Bronchial epithelial cell (primary cell): ENCODE data around the gene EXOSC7. TPM values are rescaled to one million over a fixed set of nuclear protein-coding genes. Genes with fewer than 3 reads are reported as not detected.

Experiments
- DNase-seq: peaks from one replicate; pipeline ENCODE4 v3.0.0-alpha.2; 2010; ENCODE audit warnings: low read depth
- FAIRE-seq: peaks from 2 replicates; lab custom pipeline; 2011; peaks lifted over from hg19 to GRCh38; lab: Jason Lieb, UNC
- H3K27me3 ChIP-seq: 2 replicates; pipeline ENCODE4 v1.5.1; 2011; ENCODE audit warnings: low read length; ENCODE audit not compliant: control insufficient read depth, insufficient read depth
- H3K36me3 ChIP-seq: 2 replicates; pipeline ENCODE4 v1.5.1; 2011; ENCODE audit warnings: low read length; ENCODE audit not compliant: control insufficient read depth, insufficient read depth
- H3K4me3 ChIP-seq: 2 replicates; pipeline ENCODE4 v1.5.1; 2011; ENCODE audit warnings: mild to moderate bottlenecking, low read depth, low read length, control low read depth
- total RNA-seq: library from RNA; depleted of rRNA; stranded (reverse); fragments of >200 nt; gene quantifications from 2 replicates; pipeline ENCODE4 v1.2.1, GENCODE V29; 2014
- TF ChIP-seq, protein P1 (sequence below): IDR thresholded peaks from 2 replicates; pipeline ENCODE4 v1.5.1; 2011; ENCODE audit warnings: mild to moderate bottlenecking, moderate library complexity, low read length, control low read depth, inconsistent platforms; ENCODE audit not compliant: insufficient read depth, severe bottlenecking

EXOSC7 gene
- total RNA-seq, 1 donor from 2014 or later, result 70.3 TPM

GRCh38 chr3:44993471-44994205, 17.6 kb downstream of the EXOSC7 start:
- peak; percentile 62 for FAIRE-seq
- no peaks in the 10 kb centered on the region for H3K27me3 ChIP-seq
- DNase-seq, result peak; percentile 92

DNA sequence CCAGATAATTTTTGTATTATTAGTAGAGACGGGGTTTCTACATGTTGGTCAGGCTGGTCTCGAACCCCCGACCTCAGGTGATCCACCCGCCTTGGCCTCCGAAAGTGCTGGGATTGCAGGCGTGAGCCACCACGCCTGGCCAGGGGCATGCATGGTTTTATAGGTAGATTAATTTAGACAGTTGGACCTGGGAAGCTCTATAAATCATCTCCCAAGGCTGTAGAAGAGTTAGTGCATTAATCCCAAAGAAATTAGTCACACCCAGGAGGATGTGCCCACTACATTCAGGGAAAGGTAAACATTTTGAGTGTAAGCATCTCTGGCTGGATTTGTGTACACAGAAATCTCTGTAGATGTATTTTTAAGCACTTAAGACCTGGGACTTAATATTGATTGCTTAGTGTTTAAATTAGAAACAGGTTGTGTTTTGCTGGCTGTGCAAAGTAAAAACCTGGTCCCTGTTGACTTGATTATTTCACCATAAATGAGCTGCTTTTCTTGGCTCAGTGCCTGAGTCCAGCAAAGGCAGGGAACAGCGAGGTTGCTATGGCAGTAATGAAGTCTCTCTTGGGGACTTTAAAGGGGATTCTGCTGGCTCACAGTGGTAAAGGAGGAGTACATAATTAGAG, 19.2 kb downstream of the EXOSC7 start:
- FAIRE-seq (no peak), DNase-seq (peak; percentile 49)
- no peak overlapping the region for H3K4me3 ChIP-seq
- no peaks in the 10 kb centered on the region for H3K27me3 ChIP-seq
- TF ChIP-seq, protein P1, sequence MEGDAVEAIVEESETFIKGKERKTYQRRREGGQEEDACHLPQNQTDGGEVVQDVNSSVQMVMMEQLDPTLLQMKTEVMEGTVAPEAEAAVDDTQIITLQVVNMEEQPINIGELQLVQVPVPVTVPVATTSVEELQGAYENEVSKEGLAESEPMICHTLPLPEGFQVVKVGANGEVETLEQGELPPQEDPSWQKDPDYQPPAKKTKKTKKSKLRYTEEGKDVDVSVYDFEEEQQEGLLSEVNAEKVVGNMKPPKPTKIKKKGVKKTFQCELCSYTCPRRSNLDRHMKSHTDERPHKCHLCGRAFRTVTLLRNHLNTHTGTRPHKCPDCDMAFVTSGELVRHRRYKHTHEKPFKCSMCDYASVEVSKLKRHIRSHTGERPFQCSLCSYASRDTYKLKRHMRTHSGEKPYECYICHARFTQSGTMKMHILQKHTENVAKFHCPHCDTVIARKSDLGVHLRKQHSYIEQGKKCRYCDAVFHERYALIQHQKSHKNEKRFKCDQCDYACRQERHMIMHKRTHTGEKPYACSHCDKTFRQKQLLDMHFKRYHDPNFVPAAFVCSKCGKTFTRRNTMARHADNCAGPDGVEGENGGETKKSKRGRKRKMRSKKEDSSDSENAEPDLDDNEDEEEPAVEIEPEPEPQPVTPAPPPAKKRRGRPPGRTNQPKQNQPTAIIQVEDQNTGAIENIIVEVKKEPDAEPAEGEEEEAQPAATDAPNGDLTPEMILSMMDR, result no peak
- peaks cover 20% of the 10 kb centered on the region for H3K36me3 ChIP-seq

More at GRCh38 chr3:44993471-44994205, 17.6 kb downstream of the EXOSC7 start:
- TF ChIP-seq, protein P1, result no peak
- Histone ChIP-seq H3K36me3 (peaks cover 17% of the 10 kb centered on the region), H3K4me3 (no peak overlapping the region)

DNA sequence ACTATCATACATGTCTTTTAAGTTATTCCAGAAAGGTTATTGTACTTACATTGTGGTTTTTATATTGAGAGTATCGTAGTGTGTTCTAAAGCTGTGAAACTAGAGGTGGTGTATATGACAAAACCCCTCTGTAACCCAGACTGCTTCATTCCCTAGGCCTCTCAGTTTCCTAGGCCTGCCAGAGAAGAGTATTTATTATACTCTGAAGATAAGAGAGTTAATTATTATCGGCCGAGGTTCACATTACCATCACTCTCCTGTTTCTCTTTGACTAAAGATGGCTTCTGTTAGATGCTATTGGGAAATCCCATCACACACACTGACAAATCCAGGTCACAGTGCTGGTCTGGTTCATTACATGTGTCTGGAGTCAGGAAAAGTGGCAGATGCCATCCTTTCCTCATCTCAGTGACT, 20.5 kb downstream of the EXOSC7 start:
- FAIRE-seq, result no peak
- TF ChIP-seq, protein P1, result no peak
- Histone ChIP-seq H3K36me3 (peaks cover 18% of the 10 kb centered on the region), H3K4me3 (no peak overlapping the region), H3K27me3 (no peaks in the 10 kb centered on the region)
- no peak for DNase-seq

- no peak for FAIRE-seq
- DNase-seq, result no peak
- Histone ChIP-seq H3K27me3 (no peaks in the 10 kb centered on the region), H3K4me3 (no peak overlapping the region), H3K36me3 (peaks cover 23% of the 10 kb centered on the region)
- TF ChIP-seq, protein P1, result no peak
Observed at GRCh38 chr3:44999782-45000181, 23.7 kb downstream of the EXOSC7 start.

DNA sequence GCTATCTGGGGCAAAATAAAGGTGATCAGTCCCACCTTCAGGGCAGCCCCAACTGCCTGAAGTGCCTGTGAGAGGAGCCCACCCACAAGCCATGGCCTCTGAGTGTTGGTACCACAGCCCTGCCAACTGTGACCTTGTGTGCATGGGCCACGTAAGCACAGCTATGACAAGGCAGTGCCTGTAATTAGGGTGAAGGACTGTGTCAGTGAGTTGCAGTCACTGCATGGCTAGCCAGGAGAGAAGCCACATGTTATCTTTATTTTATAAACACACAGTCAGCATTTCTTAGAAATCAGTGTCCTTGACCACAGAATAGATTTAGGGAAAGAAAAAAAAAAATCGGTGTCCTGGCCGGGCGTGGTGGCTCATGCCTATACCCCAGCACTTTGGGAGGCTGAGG, 24.8 kb downstream of the EXOSC7 start:
- peaks cover 22% of the 10 kb centered on the region for H3K36me3 ChIP-seq
- FAIRE-seq, result no peak
- H3K4me3 ChIP-seq, result no peak overlapping the region
- no peaks in the 10 kb centered on the region for H3K27me3 ChIP-seq
- no peak for DNase-seq
- TF ChIP-seq, protein P1, result no peak
